Myocyte (in vitro differentiated cells): ENCODE data around the gene PRSS8. TPM values are rescaled to one million over a fixed set of nuclear protein-coding genes. Genes with fewer than 3 reads are reported as not detected.
"Not testable (repeated sequence)": the region's sequence is repeated elsewhere in the genome, so short reads cannot be mapped to it uniquely, and the experiment has no call there.

Experiments used
- DNase-seq: peaks from one replicate; pipeline ENCODE4 v3.0.0-alpha.2; 2012; ENCODE audit warnings: low read depth
- total RNA-seq: library from RNA; depleted of rRNA; stranded (reverse); fragments of >200 nt; gene quantifications from 2 replicates; pipeline ENCODE4 v1.2.3, GENCODE V29; 2014

The PRSS8 gene
- total RNA-seq, 1 donor from 2014 or later, result 0.08 TPM

DNA sequence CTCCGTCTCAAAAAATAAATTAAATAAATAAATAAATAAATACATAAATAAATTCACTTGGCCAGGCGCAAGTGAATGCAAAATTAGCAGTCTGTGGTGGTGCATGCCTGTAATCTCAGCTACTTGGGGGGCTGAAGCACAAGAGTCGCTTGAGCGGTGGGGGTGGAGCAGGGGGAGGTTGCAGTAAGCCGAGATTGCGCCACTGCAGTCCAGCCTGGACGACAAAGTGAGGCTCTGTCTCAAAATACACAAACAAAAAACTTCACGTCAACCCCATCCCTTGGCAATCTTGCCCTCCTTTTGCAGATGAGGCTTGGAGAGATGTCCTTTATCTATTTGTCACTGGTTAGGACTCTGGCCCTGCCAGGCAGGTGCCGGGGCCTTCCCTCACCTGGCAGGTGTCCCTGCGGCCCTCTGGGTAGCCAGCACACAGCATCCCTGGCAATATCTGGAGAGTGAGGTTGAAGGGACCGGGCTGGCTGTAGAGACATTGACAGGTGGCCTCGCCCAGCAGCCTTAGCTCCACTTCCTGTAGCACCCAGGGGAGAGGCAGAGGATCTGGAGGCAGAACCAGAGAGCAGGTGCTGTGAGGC is 10.0 kb upstream of the PRSS8 start:
- no peak for DNase-seq

GRCh38 chr16:31144418-31144817 is 8.9 kb upstream of the PRSS8 start:
- DNase-seq, result not testable (repeated sequence)

- DNase-seq, result no peak
Measured at GRCh38 chr16:31143694-31144148, 8.2 kb upstream of the PRSS8 start.

DNA sequence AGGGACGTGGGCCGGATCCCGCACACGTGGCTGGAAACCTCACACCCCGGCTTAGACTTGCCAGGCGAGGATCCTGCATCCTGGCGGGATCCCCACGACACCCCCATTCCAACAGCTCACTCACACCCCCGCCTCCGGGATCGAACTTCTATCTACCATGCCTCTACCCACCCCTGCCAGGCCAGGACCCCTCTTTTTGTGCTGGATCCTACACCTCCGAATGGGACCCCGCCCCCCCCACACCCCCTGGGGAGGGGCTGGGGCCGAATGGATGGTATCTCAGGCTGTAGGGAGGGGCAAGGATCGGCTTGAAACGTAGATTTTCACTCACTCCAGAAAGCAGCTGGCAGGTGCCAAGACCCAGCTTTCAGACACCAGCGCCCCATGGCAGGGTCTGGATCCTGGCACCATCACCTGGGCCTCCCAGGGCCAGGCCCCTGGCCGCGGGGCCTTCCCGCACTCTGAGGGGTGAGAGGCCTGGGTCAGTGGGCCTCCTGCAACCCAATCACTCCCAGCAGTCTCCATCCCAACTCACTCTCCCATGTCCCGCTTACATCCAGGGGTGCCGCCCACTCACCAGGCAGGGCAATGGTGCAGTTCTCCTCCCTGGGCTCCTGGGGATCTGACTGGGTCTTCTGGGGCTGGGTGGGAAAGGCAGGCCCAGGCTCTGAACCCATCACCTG is 7.6 kb upstream of the PRSS8 start:
- DNase-seq, result no peak

DNA sequence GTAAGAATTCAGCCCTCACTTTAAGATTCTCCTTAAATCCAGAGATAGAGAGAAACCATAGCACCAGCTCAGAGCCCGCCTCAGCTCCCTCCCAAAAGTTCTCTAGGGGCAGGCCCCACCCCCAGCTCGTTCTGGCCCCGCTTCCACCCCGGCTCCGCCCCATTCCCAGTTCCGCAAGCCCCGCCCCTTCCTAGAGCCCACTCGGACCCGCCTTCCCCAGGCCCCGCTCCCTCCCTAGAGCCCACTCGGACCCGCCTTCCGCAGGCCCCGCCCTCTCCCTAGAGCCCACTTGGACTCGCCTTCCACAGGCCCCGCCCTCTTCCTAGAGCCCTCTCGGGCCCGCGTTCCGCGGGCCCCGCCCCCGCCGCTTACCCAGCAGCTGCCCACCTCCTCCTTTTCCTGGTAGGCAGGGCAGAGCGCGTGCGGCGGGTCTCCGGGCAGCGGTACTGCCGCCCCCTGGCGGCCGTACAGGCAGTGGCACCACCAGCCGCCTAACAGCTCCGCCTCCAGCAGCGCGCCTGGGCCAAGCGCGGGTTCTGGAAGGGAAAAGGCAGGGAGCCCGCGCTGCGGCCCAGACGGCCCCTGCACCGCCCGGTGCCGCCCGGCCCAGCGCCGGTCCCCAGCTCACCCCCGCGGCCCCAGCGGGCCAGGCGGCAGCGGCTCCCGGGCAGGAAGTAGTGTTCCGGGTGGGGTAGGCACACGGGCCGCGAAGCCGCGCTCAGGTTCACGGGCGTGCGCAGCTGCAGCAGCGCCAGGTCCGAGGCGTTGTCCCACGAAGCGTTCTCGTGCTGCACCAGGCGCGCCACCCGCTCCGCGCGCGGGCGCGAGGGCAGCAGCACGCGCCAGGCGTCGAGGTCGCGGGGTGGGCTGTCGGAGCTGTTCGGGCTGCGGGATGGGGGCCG is 6.8 kb upstream of the PRSS8 start:
- DNase-seq, result peak; percentile 99

GRCh38 chr16:31141489-31142108 is 6.1 kb upstream of the PRSS8 start:
- no peak for DNase-seq

- not testable (repeated sequence) for DNase-seq
Measured at GRCh38 chr16:31141071-31141469, 5.5 kb upstream of the PRSS8 start.

DNA sequence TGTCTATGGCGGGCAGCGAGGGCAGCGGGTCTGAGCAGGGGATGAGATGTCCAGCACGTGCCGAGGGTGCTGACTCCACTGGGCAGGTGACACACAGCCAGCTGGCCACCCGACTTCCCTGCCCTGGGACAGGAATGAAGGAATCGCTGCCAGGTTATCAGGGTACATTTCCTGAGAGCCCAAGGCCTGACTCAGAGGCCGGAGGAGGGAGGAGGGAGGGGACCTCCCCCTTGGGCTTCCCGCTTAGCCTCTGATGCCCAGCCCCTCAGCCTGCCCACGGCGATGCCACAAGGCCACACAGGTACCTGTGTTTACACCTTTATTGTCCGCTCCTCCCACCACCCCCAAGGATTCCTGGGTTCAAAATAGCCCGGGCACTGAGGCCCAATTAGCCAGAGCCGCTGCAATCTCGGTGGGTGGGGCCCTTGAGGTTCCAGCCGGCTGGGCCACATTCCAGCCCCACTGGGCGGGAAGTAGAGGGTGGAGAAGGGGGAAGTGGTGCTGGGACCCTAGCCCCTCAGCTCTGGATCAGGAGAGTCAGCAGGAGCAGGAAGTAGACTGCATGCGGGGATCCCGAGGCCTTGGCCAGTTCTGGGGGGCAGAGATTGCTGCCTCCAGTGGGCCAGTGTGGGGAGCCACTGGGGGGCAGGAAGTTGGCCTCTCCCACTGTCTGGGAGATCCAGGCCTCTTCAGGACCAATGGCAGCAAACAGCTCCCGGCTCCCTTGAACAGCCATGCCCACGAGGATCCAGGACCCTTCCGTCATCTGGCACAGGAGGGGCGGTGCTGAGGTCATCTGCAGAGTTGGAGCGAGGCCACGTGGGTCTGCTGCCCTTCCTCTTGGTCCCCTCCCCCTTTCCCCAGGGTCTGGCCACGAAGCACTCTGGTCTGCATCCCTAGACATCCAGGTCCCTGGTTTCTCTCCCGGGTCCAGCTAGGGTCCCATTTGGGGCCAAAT is 3.4 kb upstream of the PRSS8 start:
- DNase-seq, result peak; percentile 38

GRCh38 chr16:31136822-31137499 is 1.4 kb upstream of the PRSS8 start:
- DNase-seq, result not testable (repeated sequence)

GRCh38 chr16:31136287-31136662 is 748 bp upstream of the PRSS8 start:
- no peak for DNase-seq

- DNase-seq, result no peak
Measured at GRCh38 chr16:31134625-31135534, 647 bp downstream of the PRSS8 start.

DNA sequence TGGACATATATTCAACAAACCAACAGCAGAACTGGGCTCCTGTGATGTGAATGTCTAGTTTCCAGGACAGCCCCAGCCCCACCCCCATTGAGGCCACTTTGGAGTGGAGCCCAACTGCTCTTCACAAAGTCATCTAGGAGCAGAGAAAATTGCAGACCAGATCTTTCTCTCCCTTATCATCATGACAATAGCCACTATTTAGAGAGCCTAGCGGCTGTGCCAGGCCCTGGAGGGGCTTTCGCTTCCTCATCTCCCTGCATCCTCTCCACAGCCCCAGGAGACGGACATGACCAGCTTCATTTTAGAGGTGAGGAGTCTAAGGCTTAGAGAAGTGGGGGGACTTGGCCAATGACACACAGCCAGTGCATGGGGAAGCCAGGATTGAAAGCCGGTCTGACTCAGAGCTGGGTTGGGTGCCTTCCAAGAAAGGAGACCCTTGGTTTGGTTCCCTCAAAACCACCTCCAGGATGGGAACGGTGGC is 1.4 kb downstream of the PRSS8 start:
- no peak for DNase-seq

- no peak for DNase-seq
Measured at GRCh38 chr16:31133046-31133501, 2.5 kb downstream of the PRSS8 start.

DNA sequence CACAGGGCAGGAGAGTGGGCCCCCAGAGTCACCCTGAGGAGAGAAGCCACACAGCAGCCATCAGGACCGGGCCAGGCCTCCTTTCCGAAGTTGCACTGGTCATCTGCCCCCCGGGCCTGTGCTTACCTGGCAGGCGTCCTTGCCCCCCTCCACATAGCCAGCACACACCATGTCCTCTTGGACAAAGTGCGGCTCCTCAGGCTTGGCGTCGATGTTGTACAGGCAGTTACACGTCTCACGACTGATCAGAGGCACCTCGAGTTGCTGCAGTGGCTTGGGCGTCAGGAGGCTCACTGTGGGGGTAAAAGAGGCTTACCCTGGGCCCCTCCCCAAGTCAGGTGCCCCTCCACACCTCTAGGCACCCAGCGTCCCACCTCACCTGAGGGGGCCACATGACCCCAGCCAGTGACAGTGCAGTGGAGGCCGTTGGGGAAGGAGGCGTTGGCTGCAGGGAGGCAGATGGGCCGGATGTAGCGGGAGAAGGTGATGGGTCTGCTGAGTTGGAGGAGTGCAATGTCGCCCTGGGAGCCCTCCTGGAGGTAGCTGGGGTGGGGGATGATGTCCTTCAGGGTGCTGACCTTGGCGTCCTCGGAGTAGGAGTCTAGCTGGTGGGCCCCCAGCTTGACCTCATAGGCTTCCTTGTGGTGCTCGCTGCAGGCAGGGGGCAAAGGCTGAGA is 3.1 kb downstream of the PRSS8 start:
- no peak for DNase-seq

- DNase-seq, result no peak
Measured at GRCh38 chr16:31131841-31132271, 3.7 kb downstream of the PRSS8 start.

DNA sequence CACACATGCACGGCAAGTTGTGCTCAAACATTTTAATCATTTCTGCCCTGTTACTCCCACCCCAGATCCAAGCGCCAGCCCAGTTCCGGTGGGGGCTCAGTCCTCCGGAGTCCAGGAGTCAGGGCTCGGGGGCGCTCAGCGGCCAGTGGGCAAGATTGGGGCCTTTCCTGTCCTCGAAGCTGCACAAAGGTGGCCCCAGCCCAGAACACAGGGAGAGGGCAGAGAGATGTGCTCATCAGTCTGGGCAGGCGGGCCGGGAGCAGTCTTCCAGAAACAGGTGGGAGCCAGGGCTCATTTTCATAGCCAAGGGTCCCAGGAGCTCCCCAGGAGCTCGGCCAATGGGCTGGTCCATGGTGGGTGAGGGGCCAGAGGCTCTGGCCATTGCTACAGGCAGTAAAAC is 4.1 kb downstream of the PRSS8 start:
- no peak for DNase-seq

GRCh38 chr16:31130899-31131298 is 4.6 kb downstream of the PRSS8 start:
- DNase-seq, result no peak

GRCh38 chr16:31130336-31130891 is 5.1 kb downstream of the PRSS8 start:
- DNase-seq, result no peak
